NCI-H187 (cell line): ENCODE data around the gene NDFIP1.
"Not testable (repeated sequence)": the region's sequence is repeated elsewhere in the genome, so short reads cannot be mapped to it uniquely, and the experiment has no call there.

ENCODE experiments used
- DNase-seq, 2 experiments: peaks; one replicate each; lab custom pipeline; 2025; lab: John Stamatoyannopoulos, UW

Gene NDFIP1

GRCh38 chr5:142154449-142154841 is 45.9 kb downstream of the NDFIP1 start:
- DNase-seq, result not testable (repeated sequence)

GRCh38 chr5:142156839-142157463 is 48.4 kb downstream of the NDFIP1 start:
- no peak for DNase-seq

- no peak for DNase-seq
Measured at GRCh38 chr5:142159354-142159753, 50.8 kb downstream of the NDFIP1 start.

- DNase-seq, result no peak
Measured at GRCh38 chr5:142164315-142164714, 55.7 kb downstream of the NDFIP1 start.

- no peak for DNase-seq
Measured at GRCh38 chr5:142166754-142167153, 58.2 kb downstream of the NDFIP1 start.

GRCh38 chr5:142167458-142167857 is 58.9 kb downstream of the NDFIP1 start:
- DNase-seq, result no peak

- DNase-seq, result no peak
Measured at GRCh38 chr5:142168365-142168764, 59.8 kb downstream of the NDFIP1 start.

GRCh38 chr5:142170254-142170953 is 61.8 kb downstream of the NDFIP1 start:
- DNase-seq, result no peak

GRCh38 chr5:142171270-142171669 is 62.7 kb downstream of the NDFIP1 start:
- DNase-seq, result no peak

GRCh38 chr5:142175039-142175438 is 66.5 kb downstream of the NDFIP1 start:
- DNase-seq, result no peak

GRCh38 chr5:142175461-142176142 is 67.0 kb downstream of the NDFIP1 start:
- no peak for DNase-seq

GRCh38 chr5:142176255-142176654 is 67.7 kb downstream of the NDFIP1 start:
- no peak for DNase-seq

- DNase-seq, result no peak
Measured at GRCh38 chr5:142178651-142179050, 70.1 kb downstream of the NDFIP1 start.

- no peak for DNase-seq
Measured at GRCh38 chr5:142179776-142180387, 71.3 kb downstream of the NDFIP1 start.

- no peak for DNase-seq
Measured at GRCh38 chr5:142181096-142181495, 72.5 kb downstream of the NDFIP1 start.

GRCh38 chr5:142181547-142182163 is 73.1 kb downstream of the NDFIP1 start:
- no peak for DNase-seq

GRCh38 chr5:142182840-142183239 is 74.3 kb downstream of the NDFIP1 start:
- DNase-seq, result no peak

GRCh38 chr5:142183561-142183960 is 75.0 kb downstream of the NDFIP1 start:
- no peak for DNase-seq

GRCh38 chr5:142184988-142185387 is 76.4 kb downstream of the NDFIP1 start:
- no peak for DNase-seq

- DNase-seq, result no peak
Measured at GRCh38 chr5:142186514-142186856, 77.9 kb downstream of the NDFIP1 start.

- no peak for DNase-seq
Measured at GRCh38 chr5:142186857-142187594, 78.4 kb downstream of the NDFIP1 start.

GRCh38 chr5:142188691-142189090 is 80.1 kb downstream of the NDFIP1 start:
- DNase-seq, result not testable (repeated sequence)
